Testis (tissue), 3 donors: ENCODE measurements around the gene PRDM10. TPM values are rescaled to one million over a fixed set of nuclear protein-coding genes. Genes with fewer than 3 reads are reported as not detected.

Experiments
- DNase-seq: peaks from one replicate; pipeline ENCODE4 v3.0.0-alpha.2; 2019
- H3K27ac ChIP-seq, 2 donors: fragments of 200-600 bp; sonication (generic); one replicate each; pipeline ENCODE4 v1.5.1; 2019
- H3K27me3 ChIP-seq: fragments of 200-600 bp; sonication (generic); one replicate; pipeline ENCODE4 v1.5.1; 2019
- H3K36me3 ChIP-seq: fragments of 200-600 bp; sonication (generic); one replicate; pipeline ENCODE4 v1.5.1; 2017; ENCODE audit warnings: low read depth; ENCODE audit errors: missing control alignments
- H3K4me1 ChIP-seq: fragments of 200-600 bp; sonication (generic); one replicate; pipeline ENCODE4 v1.5.1; 2019
- H3K4me3 ChIP-seq, 2 donors: fragments of 200-600 bp; sonication (generic); one replicate each; pipeline ENCODE4 v1.5.1; 2017 to 2019
- H3K9me3 ChIP-seq: fragments of 200-600 bp; sonication (generic); one replicate; pipeline ENCODE4 v1.5.1; 2017
- CTCF ChIP-seq, 3 experiments: fragments of 450-650 bp in 2 of 3; fragments of 200-600 bp in 1 of 3; sonication (generic) in 1 of 3; IDR thresholded peaks; one replicate each; pipeline ENCODE4 v1.5.1; 2016 to 2019; ENCODE audit warnings: antibody characterized with exemption in 3 of 3, mild to moderate bottlenecking in 2 of 3, moderate library complexity in 1 of 3
- POLR2A ChIP-seq: fragments of 450-650 bp; IDR thresholded peaks from one replicate; pipeline ENCODE4 v1.6.1; 2017; ENCODE audit warnings: antibody characterized with exemption, mild to moderate bottlenecking, moderate library complexity
- WGBS, 2 donors: methylation state at CpG; one replicate each; pipeline ENCODE4 v1.1.5; 2018; 5-methylcytosine and 5-hydroxymethylcytosine counted together
- intact Hi-C: fragments of 100-400 bp; cut with DNase I; formaldehyde crosslinking; loops from one replicate; pipeline ENCODE4 v1.15.1; 2023; ENCODE audit warnings: low total_unique reads
- polyA plus RNA-seq: library from polyadenylated mRNA; stranded (reverse); fragments of 350-450 nt; fragmentation: Illumina TruSeq; extraction: RNeasy Lipid Tissue Mini Kit (QIAGEN cat#74804); gene quantifications from one replicate; pipeline ENCODE4 v1.2.3, GENCODE V29; 2014; ENCODE audit warnings: low read depth, low replicate concordance; ENCODE audit not compliant: insufficient read depth
- total RNA-seq, 2 donors: library from RNA; depleted of rRNA; stranded (reverse); fragments of >200 nt; gene quantifications; one replicate each; pipeline ENCODE4 v1.2.3, GENCODE V29; 2016

PRDM10 gene
- total and polyA plus RNA-seq, 3 donors from 2014 or later: 4.9 to 14.7 (median 9.2) TPM

- H3K27me3 ChIP-seq: no peaks in the 10 kb centered on the region
- H3K4me1 ChIP-seq: peaks cover 6% of the 10 kb centered on the region
- TF ChIP-seq POLR2A (no peak), CTCF (IDR thresholded peaks at IDR 0.05) (no peak)
- DNase-seq: no peak
- no peak overlapping the region for H3K27ac ChIP-seq
- 94 to 98% methylated on average over 14 to 15 of the region's 15 CpGs for WGBS, 2 donors
- H3K36me3 ChIP-seq: no peaks in the 10 kb centered on the region
- no peaks in the 10 kb centered on the region for H3K9me3 ChIP-seq
- intact Hi-C loops: no loop called here
- no peak overlapping the region for H3K4me3 ChIP-seq
Observed at GRCh38 chr11:129946965-129947364, 55.7 kb downstream of the PRDM10 start.

- Histone ChIP-seq H3K4me1 (peaks cover 6% of the 10 kb centered on the region), H3K4me3 (no peak overlapping the region), H3K9me3 (no peaks in the 10 kb centered on the region), H3K27me3 (no peaks in the 10 kb centered on the region), H3K27ac (no peak overlapping the region), H3K36me3 (no peaks in the 10 kb centered on the region)
- 72 to 87% methylated on average over 4 of the region's 4 CpGs for WGBS, 2 donors
- intact Hi-C loops: no loop called here
- DNase-seq: no peak
- no peak for TF ChIP-seq CTCF (IDR thresholded peaks at IDR 0.05)
- TF ChIP-seq POLR2A: no peak
Observed at GRCh38 chr11:129946256-129946655, 56.4 kb downstream of the PRDM10 start.

GRCh38 chr11:129945373-129945772 is 57.3 kb downstream of the PRDM10 start:
- no peak overlapping the region for H3K4me3 ChIP-seq
- no peaks in the 10 kb centered on the region for H3K27me3 ChIP-seq
- intact Hi-C loops: no loop called here
- no peak for TF ChIP-seq CTCF (IDR thresholded peaks at IDR 0.05)
- no peak for TF ChIP-seq POLR2A
- WGBS, 2 donors: 70 to 84% methylated on average over 11 of the region's 11 CpGs
- no peaks in the 10 kb centered on the region for H3K36me3 ChIP-seq
- H3K9me3 ChIP-seq: no peaks in the 10 kb centered on the region
- no peak for DNase-seq
- H3K4me1 ChIP-seq: peaks cover under 1% of the 10 kb centered on the region
- no peak overlapping the region for H3K27ac ChIP-seq

GRCh38 chr11:129944696-129945095 is 57.9 kb downstream of the PRDM10 start:
- 47 to 75% methylated on average over 14 to 18 of the region's 18 CpGs for WGBS, 2 donors
- Histone ChIP-seq H3K36me3 (no peaks in the 10 kb centered on the region), H3K27ac (no peak overlapping the region), H3K4me3 (no peak overlapping the region), H3K27me3 (no peaks in the 10 kb centered on the region), H3K9me3 (no peaks in the 10 kb centered on the region), H3K4me1 (no peaks in the 10 kb centered on the region)
- intact Hi-C loops: no loop called here
- TF ChIP-seq CTCF (IDR thresholded peaks at IDR 0.05) (no peak), POLR2A (no peak)
- no peak for DNase-seq

GRCh38 chr11:129943036-129943435 is 59.6 kb downstream of the PRDM10 start:
- intact Hi-C loops: no loop called here
- Histone ChIP-seq H3K9me3 (no peaks in the 10 kb centered on the region), H3K36me3 (no peaks in the 10 kb centered on the region), H3K27ac (no peak overlapping the region), H3K27me3 (no peaks in the 10 kb centered on the region), H3K4me3 (no peak overlapping the region), H3K4me1 (no peaks in the 10 kb centered on the region)
- no peak for TF ChIP-seq POLR2A
- TF ChIP-seq CTCF (IDR thresholded peaks at IDR 0.05): no peak
- no peak for DNase-seq
